Measurements from ENCODE around the gene FOXN3. TPM values are rescaled to one million over a fixed set of nuclear protein-coding genes. Genes with fewer than 3 reads are reported as not detected.

FOXN3 gene
- total and polyA plus RNA-seq, 2 donors (not counting 1 experiment from before 2014, with no cell fraction given) = 27.9 to 33.3 TPM

GRCh38 chr14:89444516-89445125 is 27.6 kb upstream of the FOXN3 start:
- no peak overlapping the region for H3K27ac ChIP-seq (ENCODE audit: insufficient read depth, low read length)
- H3K4me3 ChIP-seq (replicated peaks in 1 of 4; ENCODE audit: control extremely low read depth in 1 of 4, insufficient read depth in 1 of 4, low read depth in 3 of 4, low read length in 4 of 4) = no peak overlapping the region
- DNase-seq (ENCODE audit: low read depth in 2 of 2) = peak; percentile 25 to 35
- H3K36me3 ChIP-seq (ENCODE audit: control insufficient read depth, insufficient read depth, low read length) = no peaks in the 10 kb centered on the region
- H3K9ac ChIP-seq (ENCODE audit: insufficient read depth, low read length) = no peak overlapping the region
- peaks cover 11% of the 10 kb centered on the region for H3K4me1 ChIP-seq (ENCODE audit: control insufficient read depth, extremely low read depth, insufficient read depth, low read length)
- H3K27me3 ChIP-seq (ENCODE audit: control insufficient read depth, insufficient read depth, low read length) = no peaks in the 10 kb centered on the region
- TF ChIP-seq CTCF (conservative IDR thresholded peaks at IDR 0.05 in 1 of 2, IDR thresholded peaks at IDR 0.05 in 1 of 2; ENCODE audit: low read depth in 1 of 2, low read length in 2 of 2) (no peak), EZH2 (IDR thresholded peaks at IDR 0.05; ENCODE audit: low read length, missing control alignments) (no peak)
- no peak overlapping the region for H2AFZ ChIP-seq (ENCODE audit: low read length)
- H3K79me2 ChIP-seq (ENCODE audit: control insufficient read depth, insufficient read depth, low read length) = no peaks in the 10 kb centered on the region
- no peaks in the 10 kb centered on the region for H3K9me3 ChIP-seq (ENCODE audit: control insufficient read depth, insufficient read depth, low read depth, low read length)
- no peak overlapping the region for H3K4me2 ChIP-seq (ENCODE audit: extremely low read depth, insufficient read depth, low read length)
- H4K20me1 ChIP-seq (ENCODE audit: control insufficient read depth, extremely low read depth, insufficient read depth, low read length) = no peaks in the 10 kb centered on the region

GRCh38 chr14:89444044-89444443 is 27.0 kb upstream of the FOXN3 start:
- H3K4me2 ChIP-seq (ENCODE audit: extremely low read depth, insufficient read depth, low read length) = no peak overlapping the region

GRCh38 chr14:89443042-89443629 is 26.1 kb upstream of the FOXN3 start:
- H3K27ac ChIP-seq (ENCODE audit: insufficient read depth, low read length) = peak overlapping the region; percentile 57
- H2AFZ ChIP-seq (ENCODE audit: low read length) = no peak overlapping the region
- TF ChIP-seq EZH2 (IDR thresholded peaks at IDR 0.05; ENCODE audit: low read length, missing control alignments) (no peak), CTCF (conservative IDR thresholded peaks at IDR 0.05 in 1 of 2, IDR thresholded peaks at IDR 0.05 in 1 of 2; ENCODE audit: low read depth in 1 of 2, low read length in 2 of 2) (no peak)
- H3K4me1 ChIP-seq (ENCODE audit: control insufficient read depth, extremely low read depth, insufficient read depth, low read length) = peaks cover 11% of the 10 kb centered on the region
- H3K27me3 ChIP-seq (ENCODE audit: control insufficient read depth, insufficient read depth, low read length) = no peaks in the 10 kb centered on the region
- no peaks in the 10 kb centered on the region for H4K20me1 ChIP-seq (ENCODE audit: control insufficient read depth, extremely low read depth, insufficient read depth, low read length)
- no peaks in the 10 kb centered on the region for H3K36me3 ChIP-seq (ENCODE audit: control insufficient read depth, insufficient read depth, low read length)
- no peak overlapping the region for H3K4me3 ChIP-seq (replicated peaks in 1 of 4; ENCODE audit: control extremely low read depth in 1 of 4, insufficient read depth in 1 of 4, low read depth in 3 of 4, low read length in 4 of 4)
- H3K79me2 ChIP-seq (ENCODE audit: control insufficient read depth, insufficient read depth, low read length) = no peaks in the 10 kb centered on the region
- no peaks in the 10 kb centered on the region for H3K9me3 ChIP-seq (ENCODE audit: control insufficient read depth, insufficient read depth, low read depth, low read length)
- peak; percentile 18 to 55 for DNase-seq (ENCODE audit: low read depth in 2 of 2)
- H3K9ac ChIP-seq (ENCODE audit: insufficient read depth, low read length) = no peak overlapping the region
- no peak overlapping the region for H3K4me2 ChIP-seq (ENCODE audit: extremely low read depth, insufficient read depth, low read length)

More at GRCh38 chr14:89444044-89444443, 27.0 kb upstream of the FOXN3 start:
- TF ChIP-seq EZH2 (IDR thresholded peaks at IDR 0.05; ENCODE audit: low read length, missing control alignments) (no peak), CTCF (conservative IDR thresholded peaks at IDR 0.05 in 1 of 2, IDR thresholded peaks at IDR 0.05 in 1 of 2; ENCODE audit: low read depth in 1 of 2, low read length in 2 of 2) (no peak)
- Histone ChIP-seq H2AFZ (ENCODE audit: low read length) (no peak overlapping the region), H3K27me3 (ENCODE audit: control insufficient read depth, insufficient read depth, low read length) (no peaks in the 10 kb centered on the region), H4K20me1 (ENCODE audit: control insufficient read depth, extremely low read depth, insufficient read depth, low read length) (no peaks in the 10 kb centered on the region), H3K27ac (ENCODE audit: insufficient read depth, low read length) (no peak overlapping the region), H3K4me3 (replicated peaks in 1 of 4; ENCODE audit: control extremely low read depth in 1 of 4, insufficient read depth in 1 of 4, low read depth in 3 of 4, low read length in 4 of 4) (no peak overlapping the region), H3K9ac (ENCODE audit: insufficient read depth, low read length) (no peak overlapping the region), H3K9me3 (ENCODE audit: control insufficient read depth, insufficient read depth, low read depth, low read length) (no peaks in the 10 kb centered on the region), H3K4me1 (ENCODE audit: control insufficient read depth, extremely low read depth, insufficient read depth, low read length) (peaks cover 11% of the 10 kb centered on the region), H3K36me3 (ENCODE audit: control insufficient read depth, insufficient read depth, low read length) (no peaks in the 10 kb centered on the region), H3K79me2 (ENCODE audit: control insufficient read depth, insufficient read depth, low read length) (no peaks in the 10 kb centered on the region)
- DNase-seq (ENCODE audit: low read depth in 2 of 2) = no peak
